Prostate gland (tissue), 2 donors: Measurements from ENCODE around the gene SH3RF2.

Experiments used
- CTCF ChIP-seq, 4 experiments: fragments of 200-600 bp in 2 of 4; fragments of 450-650 bp in 2 of 4; sonication (generic) in 2 of 4; IDR thresholded peaks; 1 replicate in 3 of 4; 2 replicates in 1 of 4; pipeline ENCODE4 v1.5.1; 2016 to 2019; ENCODE audit warnings: antibody characterized with exemption in 4 of 4, mild to moderate bottlenecking in 2 of 4, moderate library complexity in 2 of 4
- POLR2A ChIP-seq: fragments of 450-650 bp; IDR thresholded peaks from one replicate; pipeline ENCODE4 v1.6.1; 2016; ENCODE audit warnings: antibody characterized with exemption, mild to moderate bottlenecking
- POLR2AphosphoS5 ChIP-seq: sonication (generic); formaldehyde crosslinking; IDR thresholded peaks from one replicate; pipeline ENCODE4 v1.6.1; 2017; ENCODE audit warnings: antibody characterized with exemption

DNA sequence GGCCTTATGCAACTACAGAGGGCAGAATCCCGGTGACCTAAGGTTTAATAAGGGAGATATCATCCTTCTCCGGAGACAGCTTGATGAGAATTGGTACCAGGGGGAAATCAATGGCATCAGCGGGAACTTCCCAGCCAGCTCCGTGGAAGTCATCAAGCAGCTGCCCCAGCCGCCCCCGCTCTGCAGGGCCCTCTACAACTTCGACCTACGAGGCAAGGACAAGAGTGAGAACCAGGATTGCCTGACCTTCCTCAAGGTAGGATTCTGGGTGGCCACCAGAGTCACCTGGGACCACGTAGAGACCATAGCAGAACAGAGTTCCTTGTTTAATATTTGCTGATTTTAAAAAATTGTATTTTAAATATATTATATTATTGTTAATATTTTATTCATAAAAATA lies 63.7 kb downstream of the SH3RF2 start:
- no peak for TF ChIP-seq CTCF (IDR thresholded peaks at IDR 0.05)
- TF ChIP-seq POLR2A, result no peak
- no peak for TF ChIP-seq POLR2AphosphoS5
